Measurements from ENCODE around the gene SURF6.
A peak's percentile ranks its signal among the peaks of the same experiment; 100 is the strongest.

SURF6 gene

GRCh38 chr9:133349965-133350616, 14.1 kb upstream of the SURF6 start:
- peaks cover 49% of the 10 kb centered on the region for H3K4me1 Mint-ChIP-seq
- no peak overlapping the region for H3K27ac Mint-ChIP-seq (ENCODE audit: low read depth)
- no peaks in the 10 kb centered on the region for H3K27me3 Mint-ChIP-seq
- no peak for ATAC-seq (replicated peaks; ENCODE audit: extremely low read depth, poor library complexity, severe bottlenecking)
- H3K9me3 Mint-ChIP-seq: no peaks in the 10 kb centered on the region
- peaks cover 52% of the 10 kb centered on the region for H3K36me3 Mint-ChIP-seq (ENCODE audit: insufficient read depth)
- DNase-seq (ENCODE audit: low spot score in 2 of 2): no peak
- peak overlapping the region; percentile 92 for H3K4me3 Mint-ChIP-seq

GRCh38 chr9:133348718-133349573, 13.0 kb upstream of the SURF6 start:
- H3K9me3 Mint-ChIP-seq: no peaks in the 10 kb centered on the region
- peak overlapping the region; percentile 92 for H3K4me3 Mint-ChIP-seq
- peak; percentile 3 for ATAC-seq (replicated peaks; ENCODE audit: extremely low read depth, poor library complexity, severe bottlenecking)
- H3K27ac Mint-ChIP-seq (ENCODE audit: low read depth): peak overlapping the region; percentile 96
- peaks cover 49% of the 10 kb centered on the region for H3K4me1 Mint-ChIP-seq
- H3K36me3 Mint-ChIP-seq (ENCODE audit: insufficient read depth): peaks cover 58% of the 10 kb centered on the region
- DNase-seq (ENCODE audit: low spot score in 2 of 2): no peak
- H3K27me3 Mint-ChIP-seq: no peaks in the 10 kb centered on the region

GRCh38 chr9:133347985-133348717, 12.2 kb upstream of the SURF6 start, which contains the start of the genes MED22 and RPL7A:
Gene MED22 (minus strand): TSS chr9:133348131. CDS start chr9:133346662, 1,469 bp downstream.
Gene RPL7A (plus strand): TSS chr9:133348218. CDS start chr9:133348244, 26 bp downstream.
- Mint-ChIP-seq H3K4me1 (peaks cover 46% of the 10 kb centered on the region), H3K27me3 (no peaks in the 10 kb centered on the region), H3K27ac (ENCODE audit: low read depth) (peak within 1 kb of the TSS; percentile 96), H3K4me3 (peak within 1 kb of the TSS; percentile 92), H3K9me3 (no peaks in the 10 kb centered on the region), H3K36me3 (ENCODE audit: insufficient read depth) (peaks cover 59% of the 10 kb centered on the region)
- peak; percentile 80 to 88 for DNase-seq (ENCODE audit: low spot score in 2 of 2)
- peak; percentile 90 for ATAC-seq (replicated peaks; ENCODE audit: extremely low read depth, poor library complexity, severe bottlenecking)

GRCh38 chr9:133347515-133347984, 11.6 kb upstream of the SURF6 start:
- H3K4me3 Mint-ChIP-seq: peak overlapping the region; percentile 92
- H3K4me1 Mint-ChIP-seq: peaks cover 41% of the 10 kb centered on the region
- H3K36me3 Mint-ChIP-seq (ENCODE audit: insufficient read depth): peaks cover 59% of the 10 kb centered on the region
- no peaks in the 10 kb centered on the region for H3K9me3 Mint-ChIP-seq
- peak overlapping the region; percentile 96 for H3K27ac Mint-ChIP-seq (ENCODE audit: low read depth)
- peak; percentile 44 for ATAC-seq (replicated peaks; ENCODE audit: extremely low read depth, poor library complexity, severe bottlenecking)
- no peaks in the 10 kb centered on the region for H3K27me3 Mint-ChIP-seq
- DNase-seq (ENCODE audit: low spot score in 2 of 2): no peak

GRCh38 chr9:133346021-133346785, 10.2 kb upstream of the SURF6 start:
- Mint-ChIP-seq H3K4me1 (peaks cover 52% of the 10 kb centered on the region), H3K4me3 (peak overlapping the region; percentile 92), H3K36me3 (ENCODE audit: insufficient read depth) (peaks cover 49% of the 10 kb centered on the region), H3K9me3 (no peaks in the 10 kb centered on the region), H3K27me3 (no peaks in the 10 kb centered on the region), H3K27ac (ENCODE audit: low read depth) (no peak overlapping the region)
- ATAC-seq (replicated peaks; ENCODE audit: extremely low read depth, poor library complexity, severe bottlenecking) (no peak), DNase-seq (ENCODE audit: low spot score in 2 of 2) (no peak)

- Mint-ChIP-seq H3K9me3 (no peaks in the 10 kb centered on the region), H3K27me3 (no peaks in the 10 kb centered on the region), H3K36me3 (ENCODE audit: insufficient read depth) (peaks cover 43% of the 10 kb centered on the region), H3K4me3 (no peak overlapping the region), H3K4me1 (peaks cover 55% of the 10 kb centered on the region), H3K27ac (ENCODE audit: low read depth) (no peak overlapping the region)
- no peak for ATAC-seq (replicated peaks; ENCODE audit: extremely low read depth, poor library complexity, severe bottlenecking)
- DNase-seq (ENCODE audit: low spot score in 2 of 2): no peak
Observed at GRCh38 chr9:133345596-133345995, 9.6 kb upstream of the SURF6 start.

- Mint-ChIP-seq H3K4me1 (peaks cover 57% of the 10 kb centered on the region), H3K27me3 (no peaks in the 10 kb centered on the region), H3K9me3 (no peaks in the 10 kb centered on the region), H3K27ac (ENCODE audit: low read depth) (no peak overlapping the region), H3K4me3 (no peak overlapping the region), H3K36me3 (ENCODE audit: insufficient read depth) (peaks cover 37% of the 10 kb centered on the region)
- DNase-seq (ENCODE audit: low spot score in 2 of 2): no peak
- ATAC-seq (replicated peaks; ENCODE audit: extremely low read depth, poor library complexity, severe bottlenecking): no peak
Observed at GRCh38 chr9:133344979-133345378, 9.0 kb upstream of the SURF6 start.

- no peaks in the 10 kb centered on the region for H3K27me3 Mint-ChIP-seq
- peaks cover 57% of the 10 kb centered on the region for H3K4me1 Mint-ChIP-seq
- no peaks in the 10 kb centered on the region for H3K9me3 Mint-ChIP-seq
- H3K4me3 Mint-ChIP-seq: no peak overlapping the region
- DNase-seq (ENCODE audit: low spot score in 2 of 2) (no peak), ATAC-seq (replicated peaks; ENCODE audit: extremely low read depth, poor library complexity, severe bottlenecking) (no peak)
- H3K27ac Mint-ChIP-seq (ENCODE audit: low read depth): no peak overlapping the region
- peaks cover 31% of the 10 kb centered on the region for H3K36me3 Mint-ChIP-seq (ENCODE audit: insufficient read depth)
Observed at GRCh38 chr9:133344071-133344470, 8.1 kb upstream of the SURF6 start.

- no peaks in the 10 kb centered on the region for H3K9me3 Mint-ChIP-seq
- H3K4me1 Mint-ChIP-seq: peaks cover 46% of the 10 kb centered on the region
- H3K4me3 Mint-ChIP-seq: no peak overlapping the region
- H3K27me3 Mint-ChIP-seq: no peaks in the 10 kb centered on the region
- no peak for DNase-seq (ENCODE audit: low spot score in 2 of 2)
- peaks cover 22% of the 10 kb centered on the region for H3K36me3 Mint-ChIP-seq (ENCODE audit: insufficient read depth)
- H3K27ac Mint-ChIP-seq (ENCODE audit: low read depth): no peak overlapping the region
- ATAC-seq (replicated peaks; ENCODE audit: extremely low read depth, poor library complexity, severe bottlenecking): no peak
Observed at GRCh38 chr9:133342570-133342969, 6.6 kb upstream of the SURF6 start.

- H3K36me3 Mint-ChIP-seq (ENCODE audit: insufficient read depth): peaks cover 22% of the 10 kb centered on the region
- H3K4me1 Mint-ChIP-seq: peaks cover 44% of the 10 kb centered on the region
Observed at GRCh38 chr9:133342069-133342406, 6.0 kb upstream of the SURF6 start.

GRCh38 chr9:133341369-133342068, 5.5 kb upstream of the SURF6 start:
- ATAC-seq (replicated peaks; ENCODE audit: extremely low read depth, poor library complexity, severe bottlenecking): no peak
- Mint-ChIP-seq H3K4me1 (peaks cover 38% of the 10 kb centered on the region), H3K27ac (ENCODE audit: low read depth) (no peak overlapping the region), H3K27me3 (no peaks in the 10 kb centered on the region), H3K36me3 (ENCODE audit: insufficient read depth) (peaks cover 22% of the 10 kb centered on the region), H3K9me3 (no peaks in the 10 kb centered on the region), H3K4me3 (no peak overlapping the region)
- DNase-seq (ENCODE audit: low spot score in 2 of 2): no peak

More at GRCh38 chr9:133342069-133342406, 6.0 kb upstream of the SURF6 start:
- DNase-seq (ENCODE audit: low spot score in 2 of 2): no peak
- Mint-ChIP-seq H3K27me3 (no peaks in the 10 kb centered on the region), H3K27ac (ENCODE audit: low read depth) (no peak overlapping the region), H3K4me3 (no peak overlapping the region), H3K9me3 (no peaks in the 10 kb centered on the region)
- ATAC-seq (replicated peaks; ENCODE audit: extremely low read depth, poor library complexity, severe bottlenecking): no peak
